HG03025 (cell line): ENCODE results near the gene PSMC1.

Experiments used
- ATAC-seq: cut with Tn5 transposase; IDR thresholded peaks from one replicate; pipeline ENCODE4 v1.9.1; 2021; ENCODE audit warnings: mild to moderate bottlenecking, moderate library complexity; ENCODE audit not compliant: unreplicated experiment, low FRiP score

The PSMC1 gene

GRCh38 chr14:90301122-90301521, 44.8 kb downstream of the PSMC1 start:
- no peak for ATAC-seq

- no peak for ATAC-seq
These were observed 45.3 kb downstream of the PSMC1 start for GRCh38 chr14:90301668-90302090.

GRCh38 chr14:90302529-90303303, 46.4 kb downstream of the PSMC1 start:
- ATAC-seq, result no peak

GRCh38 chr14:90303473-90303872, 47.1 kb downstream of the PSMC1 start:
- no peak for ATAC-seq

GRCh38 chr14:90304502-90304901, 48.1 kb downstream of the PSMC1 start:
- no peak for ATAC-seq

GRCh38 chr14:90305176-90305601, 48.8 kb downstream of the PSMC1 start:
- no peak for ATAC-seq

GRCh38 chr14:90308561-90308960, 52.2 kb downstream of the PSMC1 start:
- ATAC-seq, result no peak

- ATAC-seq, result no peak
These were observed 60.9 kb downstream of the PSMC1 start for GRCh38 chr14:90317286-90317685.

GRCh38 chr14:90318016-90318415, 61.7 kb downstream of the PSMC1 start:
- no peak for ATAC-seq

GRCh38 chr14:90319173-90319572, 62.8 kb downstream of the PSMC1 start:
- ATAC-seq, result no peak

- no peak for ATAC-seq
These were observed 63.5 kb downstream of the PSMC1 start for GRCh38 chr14:90319634-90320541.

- no peak for ATAC-seq
These were observed 65.5 kb downstream of the PSMC1 start for GRCh38 chr14:90321891-90322290.
